HepG2 (cell line): ENCODE data around the gene PANK3. TPM values are rescaled to one million over a fixed set of nuclear protein-coding genes. Genes with fewer than 3 reads are reported as not detected.

Source experiments
- ATM ChIP-seq: fragments of 450-650 bp; IDR thresholded peaks from 2 replicates; pipeline ENCODE4 v1.7.1; 2017; ENCODE audit warnings: mild to moderate bottlenecking, borderline replicate concordance
- CEBPZ ChIP-seq: IDR thresholded peaks from 2 replicates; pipeline ENCODE4 v1.6.1; 2012; ENCODE audit warnings: low read length, improper control_type of control experiment
- DMTF1 ChIP-seq: sonication (generic); formaldehyde crosslinking; IDR thresholded peaks from 2 replicates; pipeline ENCODE4 v1.4.0; 2020; ENCODE audit warnings: mild to moderate bottlenecking, missing genetic modification reagents
- GRHL1 ChIP-seq: sonication (generic); formaldehyde crosslinking; conservative IDR thresholded peaks from 2 replicates; pipeline ENCODE4 v1.8.0; 2022; ENCODE audit warnings: missing genetic modification reagents
- HDAC6 ChIP-seq: fragments of 200-600 bp; sonication (generic); IDR thresholded peaks from 2 replicates; pipeline ENCODE4 v1.7.0; 2017; ENCODE audit warnings: mild to moderate bottlenecking, antibody characterized with exemption, low read length, low read depth
- HOXA3 ChIP-seq: sonication (generic); formaldehyde crosslinking; IDR thresholded peaks from 2 replicates; pipeline ENCODE4 v1.5.0; 2020; ENCODE audit warnings: missing genetic modification reagents
- IKZF5 ChIP-seq: IDR thresholded peaks from 2 replicates; pipeline ENCODE4 v1.6.1; 2018; ENCODE audit warnings: missing genetic modification reagents, mild to moderate bottlenecking, missing compliant biosample characterization
- NFRKB ChIP-seq: fragments of 450-650 bp; IDR thresholded peaks from 2 replicates; pipeline ENCODE4 v1.6.1; 2017
- RFXAP ChIP-seq: sonication (generic); formaldehyde crosslinking; IDR thresholded peaks from 2 replicates; pipeline ENCODE4 v1.4.0; 2020; ENCODE audit warnings: missing genetic modification reagents, borderline replicate concordance
- SIN3B ChIP-seq: fragments of 150-350 bp; IDR thresholded peaks from 2 replicates; pipeline ENCODE4 v1.6.1; 2014; ENCODE audit warnings: low read length
- TBX3 ChIP-seq: fragments of 450-650 bp; IDR thresholded peaks from 2 replicates; pipeline ENCODE4 v1.6.1; 2017; ENCODE audit warnings: antibody characterized with exemption, mild to moderate bottlenecking, inconsistent platforms, borderline replicate concordance
- THAP7 ChIP-seq: sonication (generic); formaldehyde crosslinking; IDR thresholded peaks from 2 replicates; pipeline ENCODE4 v1.8.1; 2023; ENCODE audit warnings: mild to moderate bottlenecking, missing genetic modification reagents
- ZFP1 ChIP-seq: IDR thresholded peaks from 2 replicates; pipeline ENCODE4 v1.6.1; 2016
- ZNF33B ChIP-seq: sonication (generic); formaldehyde crosslinking; IDR thresholded peaks from 2 replicates; pipeline ENCODE4 v1.5.1; 2020; ENCODE audit warnings: mild to moderate bottlenecking, missing genetic modification reagents
- ZNF607 ChIP-seq: sonication (generic); formaldehyde crosslinking; IDR thresholded peaks from 2 replicates; pipeline ENCODE4 v1.5.1; 2020; ENCODE audit warnings: missing genetic modification reagents, mild to moderate bottlenecking, borderline replicate concordance
- ZNF691 ChIP-seq: sonication (generic); formaldehyde crosslinking; IDR thresholded peaks from 2 replicates; pipeline ENCODE4 v1.4.0; 2020; ENCODE audit warnings: missing genetic modification reagents, low read depth, mild to moderate bottlenecking, borderline replicate concordance
- polyA plus RNA-seq, 8 experiments: library from polyadenylated mRNA; depleted of rRNA in 3 of 8; stranded (reverse) in 7 of 8; unstranded in 1 of 8; fragments of >200 nt; fragmentation: Illumina TruSeq in 4 of 8; extraction: Trizol in 4 of 8; gene quantifications; 2 replicates each; pipeline versions ENCODE4 v1.2.1 to v1.2.3, GENCODE V29; 2011 to 2016; ENCODE audit warnings: low read depth in 4 of 8, missing spikeins in 1 of 8, mixed read lengths in 1 of 8; ENCODE audit not compliant: insufficient read depth in 1 of 8
- total RNA-seq, 5 experiments: library from RNA; depleted of rRNA; stranded (reverse); fragments of >200 nt; fragmentation: Illumina TruSeq; extraction: Trizol; gene quantifications; 2 replicates each; pipeline ENCODE4 v1.2.3, GENCODE V29; 2016; ENCODE audit warnings: low read depth in 1 of 5

The PANK3 gene
- total and polyA plus RNA-seq, 2 of the 13 experiments (the other 11 are each of a cell fraction or from before 2014, with no cell fraction given) = 26.9 to 69.5 TPM

- TF ChIP-seq ZFP1 = peak; percentile 50
- no peak for TF ChIP-seq TBX3
- TF ChIP-seq HOXA3 (CRISPR knock-in tag) = peak; percentile 92
- no peak for TF ChIP-seq HDAC6
- TF ChIP-seq ZNF691 = no peak
- TF ChIP-seq SIN3B = no peak
- no peak for TF ChIP-seq ZNF33B (CRISPR knock-in tag)
- peak; percentile 39; the same call in 1 of the 2 replicates for TF ChIP-seq ZNF607
- TF ChIP-seq THAP7 (CRISPR knock-in tag) = no peak
- TF ChIP-seq NFRKB = no peak
- no peak for TF ChIP-seq DMTF1 (CRISPR knock-in tag)
- peak; percentile 46; the same call in 1 of the 2 replicates for TF ChIP-seq IKZF5
- TF ChIP-seq CEBPZ = no peak
- no peak for TF ChIP-seq GRHL1 (CRISPR knock-in tag)
- TF ChIP-seq ATM = no peak
- peak; percentile 84; the same call in 1 of the 2 replicates for TF ChIP-seq RFXAP (CRISPR knock-in tag)
Observed at GRCh38 chr5:168579488-168580226, 489 bp upstream of the PANK3 start (continued).
